ENCODE measurements around the gene TOP3A.

- no peak for TF ChIP-seq CTCF (IDR thresholded peaks at IDR 0.05)
- no peak for TF ChIP-seq POLR2A (IDR thresholded peaks at IDR 0.05)
- TF ChIP-seq POLR2AphosphoS5 (IDR thresholded peaks at IDR 0.05): no peak
- no peak for TF ChIP-seq EP300 (IDR thresholded peaks at IDR 0.05)
Measured at GRCh38 chr17:18251204-18251603, 63.6 kb downstream of the TOP3A start.
